HG03139 (cell line): Measurements from ENCODE around the gene ZSCAN18.
"Not testable (repeated sequence)": the region's sequence is repeated elsewhere in the genome, so short reads cannot be mapped to it uniquely, and the experiment has no call there.

ENCODE experiments used
- ATAC-seq: cut with Tn5 transposase; IDR thresholded peaks from one replicate; pipeline ENCODE4 v1.9.1; 2021; ENCODE audit not compliant: unreplicated experiment

The ZSCAN18 gene

GRCh38 chr19:58097781-58098681, at the start of gene ZSCAN18:
ZSCAN18 (minus strand) TSS chr19:58098231; CDS start chr19:58090267, 7,964 bp downstream.
- ATAC-seq, result peak; percentile 86

GRCh38 chr19:58147475-58147874, 49.4 kb upstream of the ZSCAN18 start:
- ATAC-seq, result not testable (repeated sequence)

- ATAC-seq, result no peak
Observed at GRCh38 chr19:58145849-58146248, 47.8 kb upstream of the ZSCAN18 start.

- ATAC-seq, result no peak
Observed at GRCh38 chr19:58134244-58134643, 36.2 kb upstream of the ZSCAN18 start.

GRCh38 chr19:58129284-58129683, 31.3 kb upstream of the ZSCAN18 start:
- no peak for ATAC-seq

- ATAC-seq, result no peak
Observed at GRCh38 chr19:58128041-58128685, 30.1 kb upstream of the ZSCAN18 start.

- no peak for ATAC-seq
Observed at GRCh38 chr19:58123354-58123753, 25.3 kb upstream of the ZSCAN18 start.

- no peak for ATAC-seq
Observed at GRCh38 chr19:58118979-58119733, 21.1 kb upstream of the ZSCAN18 start.

- no peak for ATAC-seq
Observed at GRCh38 chr19:58117841-58118575, 20.0 kb upstream of the ZSCAN18 start.

GRCh38 chr19:58108546-58108817, 10.5 kb upstream of the ZSCAN18 start:
- ATAC-seq, result no peak

GRCh38 chr19:58107778-58108545, 9.9 kb upstream of the ZSCAN18 start:
- no peak for ATAC-seq

GRCh38 chr19:58098682-58098998, 609 bp upstream of the ZSCAN18 start:
- no peak for ATAC-seq

- ATAC-seq, result no peak
Observed at GRCh38 chr19:58097349-58097748, 682 bp downstream of the ZSCAN18 start.

GRCh38 chr19:58096884-58097283, 1.1 kb downstream of the ZSCAN18 start:
- no peak for ATAC-seq

GRCh38 chr19:58095328-58095727, 2.7 kb downstream of the ZSCAN18 start:
- no peak for ATAC-seq

- ATAC-seq, result no peak
Observed at GRCh38 chr19:58093071-58093470, 5.0 kb downstream of the ZSCAN18 start.

GRCh38 chr19:58091251-58091995, 6.6 kb downstream of the ZSCAN18 start:
- no peak for ATAC-seq

GRCh38 chr19:58089846-58090245, 8.2 kb downstream of the ZSCAN18 start:
- no peak for ATAC-seq

GRCh38 chr19:58088521-58089052, 9.4 kb downstream of the ZSCAN18 start:
- ATAC-seq, result no peak
